ENCODE data around the gene UBASH3A. TPM values are rescaled to one million over a fixed set of nuclear protein-coding genes. Genes with fewer than 3 reads are reported as not detected.

UBASH3A gene
- total RNA-seq, 1 experiment from 2014 or later = 0.07 TPM

DNA sequence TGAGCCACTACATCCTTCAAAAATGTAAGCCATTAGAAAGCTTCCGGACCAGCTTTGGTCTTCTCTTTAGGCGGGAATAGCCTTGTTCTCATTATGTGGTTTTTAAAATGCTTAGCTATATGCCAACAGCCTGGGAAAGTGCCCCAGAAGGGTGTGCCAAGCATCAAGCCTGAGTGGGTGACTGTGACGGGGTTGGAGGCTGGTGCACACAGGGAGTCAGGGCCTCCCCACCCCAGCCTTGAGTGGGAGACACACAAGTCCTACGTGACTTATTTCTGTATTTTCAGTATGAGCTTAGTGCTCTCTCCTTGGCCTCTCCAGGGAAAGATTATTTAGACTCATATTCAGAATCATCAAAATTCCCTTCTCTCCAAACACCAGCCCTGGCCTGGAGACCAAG, 9.8 kb downstream of the UBASH3A start:
- no peaks in the 10 kb centered on the region for H3K9me3 ChIP-seq (ENCODE audit: control insufficient read depth in 1 of 2, insufficient read depth in 1 of 2, low read depth in 1 of 2, low read length in 2 of 2)
- H3K9ac ChIP-seq (ENCODE audit: low read length) = no peak overlapping the region
- H3K4me1 ChIP-seq (ENCODE audit: control insufficient read depth in 1 of 2, insufficient read depth in 2 of 2, low read length in 2 of 2) = peaks cover 9 to 16% of the 10 kb centered on the region in 2 experiments
- no peaks in the 10 kb centered on the region for H3K79me2 ChIP-seq (ENCODE audit: insufficient read depth, low read length)
- no peaks in the 10 kb centered on the region for H3K9me2 ChIP-seq (ENCODE audit: insufficient read depth)
- CTCF ChIA-PET = no interaction called here
- H3K36me3 ChIP-seq (ENCODE audit: control insufficient read depth in 1 of 2, insufficient read depth in 2 of 2, low read length in 2 of 2) = no peaks in the 10 kb centered on the region
- POLR2A ChIA-PET = no interaction called here
- no peak for DNase-seq (ENCODE audit: low read depth, low spot score)
- intact Hi-C loops (cut with micrococcal nuclease) = no loop called here
- TF ChIP-seq, protein P1, sequence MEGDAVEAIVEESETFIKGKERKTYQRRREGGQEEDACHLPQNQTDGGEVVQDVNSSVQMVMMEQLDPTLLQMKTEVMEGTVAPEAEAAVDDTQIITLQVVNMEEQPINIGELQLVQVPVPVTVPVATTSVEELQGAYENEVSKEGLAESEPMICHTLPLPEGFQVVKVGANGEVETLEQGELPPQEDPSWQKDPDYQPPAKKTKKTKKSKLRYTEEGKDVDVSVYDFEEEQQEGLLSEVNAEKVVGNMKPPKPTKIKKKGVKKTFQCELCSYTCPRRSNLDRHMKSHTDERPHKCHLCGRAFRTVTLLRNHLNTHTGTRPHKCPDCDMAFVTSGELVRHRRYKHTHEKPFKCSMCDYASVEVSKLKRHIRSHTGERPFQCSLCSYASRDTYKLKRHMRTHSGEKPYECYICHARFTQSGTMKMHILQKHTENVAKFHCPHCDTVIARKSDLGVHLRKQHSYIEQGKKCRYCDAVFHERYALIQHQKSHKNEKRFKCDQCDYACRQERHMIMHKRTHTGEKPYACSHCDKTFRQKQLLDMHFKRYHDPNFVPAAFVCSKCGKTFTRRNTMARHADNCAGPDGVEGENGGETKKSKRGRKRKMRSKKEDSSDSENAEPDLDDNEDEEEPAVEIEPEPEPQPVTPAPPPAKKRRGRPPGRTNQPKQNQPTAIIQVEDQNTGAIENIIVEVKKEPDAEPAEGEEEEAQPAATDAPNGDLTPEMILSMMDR (IDR thresholded peaks at IDR 0.05 in 2 of 3, conservative IDR thresholded peaks at IDR 0.05 in 1 of 3; ENCODE audit: borderline replicate concordance in 1 of 3, insufficient read depth in 1 of 3, low read depth in 2 of 3, low read length in 2 of 3) = no peak
- no peak for TF ChIP-seq ELF1 (IDR thresholded peaks at IDR 0.05; ENCODE audit: borderline replicate concordance, low read depth)
- TF ChIP-seq EZH2 (IDR thresholded peaks at IDR 0.05) = no peak
- TF ChIP-seq, protein P2, sequence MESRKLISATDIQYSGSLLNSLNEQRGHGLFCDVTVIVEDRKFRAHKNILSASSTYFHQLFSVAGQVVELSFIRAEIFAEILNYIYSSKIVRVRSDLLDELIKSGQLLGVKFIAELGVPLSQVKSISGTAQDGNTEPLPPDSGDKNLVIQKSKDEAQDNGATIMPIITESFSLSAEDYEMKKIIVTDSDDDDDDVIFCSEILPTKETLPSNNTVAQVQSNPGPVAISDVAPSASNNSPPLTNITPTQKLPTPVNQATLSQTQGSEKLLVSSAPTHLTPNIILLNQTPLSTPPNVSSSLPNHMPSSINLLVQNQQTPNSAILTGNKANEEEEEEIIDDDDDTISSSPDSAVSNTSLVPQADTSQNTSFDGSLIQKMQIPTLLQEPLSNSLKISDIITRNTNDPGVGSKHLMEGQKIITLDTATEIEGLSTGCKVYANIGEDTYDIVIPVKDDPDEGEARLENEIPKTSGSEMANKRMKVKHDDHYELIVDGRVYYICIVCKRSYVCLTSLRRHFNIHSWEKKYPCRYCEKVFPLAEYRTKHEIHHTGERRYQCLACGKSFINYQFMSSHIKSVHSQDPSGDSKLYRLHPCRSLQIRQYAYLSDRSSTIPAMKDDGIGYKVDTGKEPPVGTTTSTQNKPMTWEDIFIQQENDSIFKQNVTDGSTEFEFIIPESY (IDR thresholded peaks at IDR 0.05; ENCODE audit: extremely low read depth, insufficient replicate concordance, low read length) = no peak
- H2AFZ ChIP-seq (ENCODE audit: low read depth, low read length, poor library complexity, severe bottlenecking) = no peak overlapping the region
- ATAC-seq = no peak
- H3K4me2 ChIP-seq (ENCODE audit: low read length) = no peak overlapping the region
- H4K20me1 ChIP-seq (ENCODE audit: insufficient read depth) = no peaks in the 10 kb centered on the region
- H3K27ac ChIP-seq (ENCODE audit: low read depth, low read length) = no peak overlapping the region
- no peaks in the 10 kb centered on the region for H3K27me3 ChIP-seq (ENCODE audit: insufficient read depth, low read length)
- RAD21 ChIA-PET (ENCODE audit: low non-redundant PET in 1 of 2, low total read pairs in 2 of 2, uncharacterized antibody in 2 of 2, unreplicated experiment in 2 of 2) = no interaction called here
- H3K4me3 ChIP-seq (replicated peaks in 1 of 2; ENCODE audit: low read depth in 1 of 2, low read length in 2 of 2) = no peak overlapping the region
- BruUV-seq (replicated peaks) = no TSS peak

DNA sequence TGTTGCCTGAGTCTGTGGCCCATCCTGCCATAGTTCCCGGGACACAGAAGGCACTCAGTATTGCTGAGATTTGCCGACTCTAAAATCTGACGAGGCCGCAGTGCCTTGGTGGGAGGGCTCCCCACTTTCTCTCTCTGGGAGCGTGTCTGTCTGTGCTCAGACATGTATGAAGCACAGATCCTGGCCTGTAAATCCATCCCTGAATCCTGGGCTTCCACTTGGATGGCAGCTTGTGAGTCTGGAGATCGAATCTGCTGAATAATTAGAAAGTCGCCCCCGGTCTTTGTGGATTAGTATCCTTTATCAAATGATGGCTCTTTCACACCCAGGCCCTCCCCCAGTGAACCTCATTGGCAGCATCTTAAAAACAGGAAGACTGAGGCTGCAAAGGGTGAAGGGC, 10.4 kb downstream of the UBASH3A start:
- H3K4me1 ChIP-seq (ENCODE audit: control insufficient read depth in 1 of 2, insufficient read depth in 2 of 2, low read length in 2 of 2) = peaks cover 9 to 16% of the 10 kb centered on the region in 2 experiments
- H3K4me2 ChIP-seq (ENCODE audit: low read length) = no peak overlapping the region
- BruUV-seq (replicated peaks) = no TSS peak
- H3K9me3 ChIP-seq (ENCODE audit: control insufficient read depth in 1 of 2, insufficient read depth in 1 of 2, low read depth in 1 of 2, low read length in 2 of 2) = no peaks in the 10 kb centered on the region
- ChIA-PET RAD21 (ENCODE audit: low non-redundant PET in 1 of 2, low total read pairs in 2 of 2, uncharacterized antibody in 2 of 2, unreplicated experiment in 2 of 2) (no interaction called here), CTCF (no interaction called here), POLR2A (no interaction called here)
- intact Hi-C loops (cut with micrococcal nuclease) = no loop called here
- no peak overlapping the region for H3K9ac ChIP-seq (ENCODE audit: low read length)
- ATAC-seq (no peak), DNase-seq (ENCODE audit: low read depth, low spot score) (no peak)
- H3K4me3 ChIP-seq (replicated peaks in 1 of 2; ENCODE audit: low read depth in 1 of 2, low read length in 2 of 2) = no peak overlapping the region
- H3K36me3 ChIP-seq (ENCODE audit: control insufficient read depth in 1 of 2, insufficient read depth in 2 of 2, low read length in 2 of 2) = no peaks in the 10 kb centered on the region
- no peaks in the 10 kb centered on the region for H4K20me1 ChIP-seq (ENCODE audit: insufficient read depth)
- no peak overlapping the region for H3K27ac ChIP-seq (ENCODE audit: low read depth, low read length)
- H3K27me3 ChIP-seq (ENCODE audit: insufficient read depth, low read length) = no peaks in the 10 kb centered on the region; the same call in 1 of the 2 replicates
- no peaks in the 10 kb centered on the region for H3K9me2 ChIP-seq (ENCODE audit: insufficient read depth)
- no peaks in the 10 kb centered on the region for H3K79me2 ChIP-seq (ENCODE audit: insufficient read depth, low read length)
- H2AFZ ChIP-seq (ENCODE audit: low read depth, low read length, poor library complexity, severe bottlenecking) = no peak overlapping the region
- no peak for TF ChIP-seq CBX3 (IDR thresholded peaks at IDR 0.05; ENCODE audit: low read depth)
- no peak for TF ChIP-seq CEBPB (IDR thresholded peaks at IDR 0.05; ENCODE audit: low read depth)
- TF ChIP-seq ZNF274 (IDR thresholded peaks at IDR 0.05; ENCODE audit: low read depth, low read length) = no peak
- TF ChIP-seq EZH2phosphoT487 (IDR thresholded peaks at IDR 0.05; ENCODE audit: borderline replicate concordance) = no peak
- TF ChIP-seq, protein P3, sequence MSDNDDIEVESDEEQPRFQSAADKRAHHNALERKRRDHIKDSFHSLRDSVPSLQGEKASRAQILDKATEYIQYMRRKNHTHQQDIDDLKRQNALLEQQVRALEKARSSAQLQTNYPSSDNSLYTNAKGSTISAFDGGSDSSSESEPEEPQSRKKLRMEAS (IDR thresholded peaks at IDR 0.05) = no peak
- TF ChIP-seq JUND (IDR thresholded peaks at IDR 0.05) = no peak
- no peak for TF ChIP-seq SRF (IDR thresholded peaks at IDR 0.05; ENCODE audit: low read depth)
- no peak for TF ChIP-seq RAD21 (IDR thresholded peaks at IDR 0.05; ENCODE audit: low read depth)
- TF ChIP-seq, protein P2 (IDR thresholded peaks at IDR 0.05; ENCODE audit: extremely low read depth, insufficient replicate concordance, low read length) = no peak

Measured in HCT116 (cell line).